Erythroblast (primary cell): ENCODE measurements around the gene ATR.

Experiments used
- GATA1 ChIP-seq: IDR thresholded peaks from 2 replicates; pipeline ENCODE4 v1.6.1; 2011; ENCODE audit warnings: low read depth, mild to moderate bottlenecking, control low read depth, low read length, moderate library complexity
- POLR2A ChIP-seq: IDR thresholded peaks from 2 replicates; pipeline ENCODE4 v1.6.1; 2011; ENCODE audit warnings: mild to moderate bottlenecking, low read length

DNA sequence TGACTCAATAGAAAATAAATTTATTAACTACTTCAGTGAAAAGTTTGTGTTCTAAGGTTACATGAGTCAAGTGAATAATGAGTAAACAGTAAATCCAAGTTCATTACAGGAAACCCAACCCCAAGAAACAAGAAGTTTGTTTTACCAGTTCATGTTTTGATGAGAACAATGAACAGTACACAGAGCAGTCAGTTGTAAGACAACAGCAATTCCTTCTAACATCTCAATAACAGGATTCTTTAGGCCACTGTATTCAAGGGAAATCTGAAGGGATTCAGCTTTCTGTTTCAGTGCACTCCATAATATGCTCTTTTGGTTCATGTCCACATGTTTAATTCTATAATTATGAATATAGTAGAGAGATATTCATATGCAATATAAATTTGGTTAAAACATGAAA, 18.4 kb downstream of the ATR start:
- TF ChIP-seq POLR2A (no peak), GATA1 (no peak)
